ENCODE measurements around the gene CMSS1.
"Not testable (repeated sequence)": the region's sequence is repeated elsewhere in the genome, so short reads cannot be mapped to it uniquely, and the experiment has no call there.

Gene CMSS1

DNA sequence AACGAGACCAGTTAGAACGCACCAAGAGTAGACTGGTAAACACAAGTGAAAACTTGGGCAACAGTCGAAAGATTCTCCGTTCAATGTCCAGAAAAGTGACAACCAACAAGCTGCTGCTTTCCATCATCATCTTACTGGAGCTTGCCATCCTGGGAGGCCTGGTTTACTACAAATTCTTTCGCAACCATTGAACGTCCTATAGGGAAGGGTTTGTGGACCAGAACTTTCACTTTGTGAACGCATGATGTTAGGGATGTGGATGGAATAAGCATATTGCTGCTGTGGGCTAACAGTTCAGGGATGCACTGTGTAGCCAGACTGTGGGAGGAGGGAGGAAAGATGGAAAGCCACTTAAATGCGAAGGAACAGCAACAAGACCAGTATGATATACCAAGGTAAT, 408.2 kb downstream of the CMSS1 start:
- Histone ChIP-seq H3K9me3 (ENCODE audit: control insufficient read depth, insufficient read depth, low read length) (peaks cover 2% of the 10 kb centered on the region; the same call in 1 of the 2 replicates), H3K4me1 (ENCODE audit: insufficient read depth, low read length) (no peaks in the 10 kb centered on the region), H3K9ac (ENCODE audit: low read depth, low read length) (no peak overlapping the region), H3K36me3 (ENCODE audit: insufficient read depth, low read length) (no peaks in the 10 kb centered on the region)

DNA sequence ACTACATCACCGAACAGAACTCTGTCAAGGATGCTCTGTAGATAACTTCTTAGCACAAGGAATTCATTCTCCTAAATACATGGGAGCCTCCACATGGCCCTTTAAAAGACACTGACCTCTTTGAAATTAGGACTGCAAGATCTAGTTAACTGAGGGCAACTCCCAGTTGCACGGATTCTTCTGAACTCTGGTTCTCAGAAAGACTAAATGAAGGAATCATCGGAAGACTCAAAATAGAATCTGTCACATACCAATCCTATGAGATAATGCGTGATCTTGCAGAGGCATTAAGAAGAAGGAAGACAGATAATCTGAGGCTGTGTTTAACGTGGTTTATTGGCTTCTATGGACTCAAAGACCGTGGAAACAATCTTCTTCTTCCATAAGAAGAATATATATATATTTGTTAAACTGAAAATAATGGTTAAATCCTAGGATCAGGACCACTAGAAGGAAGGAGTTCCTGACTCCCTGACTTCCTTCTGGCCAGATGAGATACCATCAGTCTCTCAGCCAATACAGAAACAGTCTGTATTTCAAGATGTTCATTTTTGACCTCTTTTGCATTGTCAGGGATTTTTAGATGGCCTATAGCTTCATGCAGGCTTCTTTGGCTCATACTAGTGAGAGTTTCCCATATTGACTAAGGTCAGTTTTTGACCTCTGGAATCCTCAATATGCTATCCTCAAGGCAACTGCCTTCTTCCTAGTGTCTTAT, 409.2 kb downstream of the CMSS1 start:
- peaks cover 2% of the 10 kb centered on the region; the same call in 1 of the 2 replicates for H3K9me3 ChIP-seq (ENCODE audit: control insufficient read depth, insufficient read depth, low read length)
- no peaks in the 10 kb centered on the region for H3K36me3 ChIP-seq (ENCODE audit: insufficient read depth, low read length)
- no peak overlapping the region for H3K9ac ChIP-seq (ENCODE audit: low read depth, low read length)
- H3K4me1 ChIP-seq (ENCODE audit: insufficient read depth, low read length) = no peaks in the 10 kb centered on the region

- Histone ChIP-seq H3K36me3 (ENCODE audit: insufficient read depth, low read length) (no peaks in the 10 kb centered on the region), H3K4me1 (ENCODE audit: insufficient read depth, low read length) (no peaks in the 10 kb centered on the region), H3K9ac (ENCODE audit: low read depth, low read length) (no peak overlapping the region), H3K9me3 (ENCODE audit: control insufficient read depth, insufficient read depth, low read length) (peaks cover 2% of the 10 kb centered on the region; the same call in 1 of the 2 replicates)
Measured at GRCh38 chr3:100227511-100227921, 409.9 kb downstream of the CMSS1 start.

DNA sequence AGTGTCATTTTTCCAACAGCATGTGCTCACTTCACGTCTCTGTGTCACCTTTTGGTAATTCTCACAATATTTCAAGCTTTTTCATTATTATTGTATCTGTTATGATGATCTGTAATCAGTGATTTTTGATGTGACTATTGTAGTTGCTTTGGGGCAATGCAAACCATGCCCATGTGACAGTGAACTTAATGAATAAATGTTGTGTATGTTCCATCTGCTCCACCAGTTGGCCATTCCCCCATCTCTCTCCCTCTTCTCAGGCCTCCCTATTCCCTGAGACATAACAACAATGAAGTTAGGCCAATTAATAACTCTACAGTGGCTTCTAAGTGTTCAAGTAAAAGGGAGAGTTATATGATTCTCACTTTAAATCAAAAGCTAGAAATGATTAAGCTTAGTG, 410.6 kb downstream of the CMSS1 start:
- Histone ChIP-seq H3K36me3 (ENCODE audit: insufficient read depth, low read length) (no peaks in the 10 kb centered on the region), H3K4me1 (ENCODE audit: insufficient read depth, low read length) (peaks cover 5% of the 10 kb centered on the region; the same call in 1 of the 2 replicates), H3K9me3 (ENCODE audit: control insufficient read depth, insufficient read depth, low read length) (peaks cover 2% of the 10 kb centered on the region; the same call in 1 of the 2 replicates), H3K9ac (ENCODE audit: low read depth, low read length) (no peak overlapping the region)

DNA sequence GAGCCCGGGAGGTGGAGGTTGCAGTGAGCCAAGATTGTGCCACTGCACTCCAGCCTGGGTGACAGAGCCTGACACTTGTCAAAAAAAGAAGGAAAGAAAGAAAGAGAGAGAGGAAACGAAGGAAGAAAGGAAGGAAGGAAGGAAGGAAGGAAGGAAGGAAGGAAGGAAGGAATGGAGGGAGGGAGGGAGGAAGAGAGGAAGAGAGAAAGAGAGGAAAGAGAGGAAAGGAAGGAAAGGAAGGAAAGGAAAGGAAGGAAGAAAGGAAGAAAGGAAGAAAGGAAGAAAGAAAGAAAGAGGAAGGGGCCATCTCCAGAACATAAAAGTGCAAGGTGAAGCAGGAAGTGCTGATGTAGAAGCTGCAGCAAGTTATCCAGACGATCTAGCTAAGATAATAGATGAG, 411.5 kb downstream of the CMSS1 start:
- H3K36me3 ChIP-seq (ENCODE audit: insufficient read depth, low read length); H3K9ac ChIP-seq (ENCODE audit: low read depth, low read length); H3K9me3 ChIP-seq (ENCODE audit: control insufficient read depth, insufficient read depth, low read length); H3K4me1 ChIP-seq (ENCODE audit: insufficient read depth, low read length): not testable (repeated sequence)

GRCh38 chr3:100230710-100231109, 413.0 kb downstream of the CMSS1 start:
- H3K9ac ChIP-seq (ENCODE audit: low read depth, low read length) = no peak overlapping the region
- H3K36me3 ChIP-seq (ENCODE audit: insufficient read depth, low read length) = no peaks in the 10 kb centered on the region
- H3K9me3 ChIP-seq (ENCODE audit: control insufficient read depth, insufficient read depth, low read length) = peaks cover 2% of the 10 kb centered on the region; the same call in 1 of the 2 replicates
- peaks cover 9% of the 10 kb centered on the region; the same call in 1 of the 2 replicates for H3K4me1 ChIP-seq (ENCODE audit: insufficient read depth, low read length)

Data from ES-I3 (cell line).